Left ventricle myocardium superior (tissue), 1 donor: ENCODE results near the gene BCL2L14. TPM values are rescaled to one million over a fixed set of nuclear protein-coding genes. Genes with fewer than 3 reads are reported as not detected.
"Not testable (repeated sequence)": the region's sequence is repeated elsewhere in the genome, so short reads cannot be mapped to it uniquely, and the experiment has no call there.

ENCODE experiments used
- ATAC-seq: fragments of 200-7000 bp; cut with Tn5 transposase; one replicate; pipeline ENCODE4 v1.9.1; 2020; ENCODE audit warnings: mild to moderate bottlenecking, moderate library complexity
- DNase-seq: peaks from one replicate; pipeline ENCODE4 v3.0.0-alpha.2; 2020
- intact Hi-C: fragments of 100-400 bp; cut with micrococcal nuclease; formaldehyde crosslinking; loops from one replicate; pipeline ENCODE4 v1.11.0; 2022
- total RNA-seq: library from RNA; stranded (reverse); fragmentation: NEBNext Ultra II Directional; extraction: Animal tissue kit (Norgen Biotek cat#: 25700); gene quantifications from one replicate; pipeline ENCODE4 v1.2.1, GENCODE V29; 2021
- donor health status: DM: no; HTN: yes; CAD: no; lungs with severe emphysema.

Gene BCL2L14
- total RNA-seq, 1 donor from 2014 or later, result not detected

- intact Hi-C loops, result no loop called here
- no peak for ATAC-seq
- DNase-seq, result no peak
Measured at GRCh38 chr12:12094481-12094880, 23.7 kb downstream of the BCL2L14 start.

- intact Hi-C loops, result no loop called here
- DNase-seq (no peak), ATAC-seq (no peak)
Measured at GRCh38 chr12:12095021-12095420, 24.3 kb downstream of the BCL2L14 start.

GRCh38 chr12:12097891-12098690 is 27.4 kb downstream of the BCL2L14 start:
- intact Hi-C loops, result no loop called here
- ATAC-seq (no peak), DNase-seq (no peak)

- intact Hi-C loops, result no loop called here
- DNase-seq, result no peak
- ATAC-seq, result no peak
Measured at GRCh38 chr12:12098691-12099015, 27.9 kb downstream of the BCL2L14 start.

- ATAC-seq (no peak), DNase-seq (no peak)
- intact Hi-C loops, result no loop called here
Measured at GRCh38 chr12:12099102-12099501, 28.4 kb downstream of the BCL2L14 start.

DNA sequence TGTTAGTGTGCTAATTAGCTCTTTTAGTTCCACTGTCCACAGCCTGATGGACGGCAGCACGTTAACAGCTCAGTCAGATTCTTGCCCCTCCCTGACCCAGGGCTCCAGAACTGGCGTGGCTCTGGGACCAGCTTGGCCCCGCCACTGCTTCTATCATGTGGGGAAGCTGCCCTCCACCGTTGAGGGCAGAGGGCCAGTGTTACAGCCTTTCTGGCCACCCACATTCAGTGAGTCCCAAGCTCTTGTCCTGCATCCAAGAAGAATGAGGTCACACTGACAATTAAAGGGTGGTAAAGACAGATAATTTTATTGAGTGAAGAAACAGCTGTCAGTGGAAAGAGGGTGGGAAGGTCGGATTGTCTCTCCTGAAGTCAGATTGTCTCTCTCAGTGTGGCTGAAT is 36.9 kb downstream of the BCL2L14 start:
- no peak for ATAC-seq
- intact Hi-C loops, result no loop called here
- DNase-seq, result no peak

DNA sequence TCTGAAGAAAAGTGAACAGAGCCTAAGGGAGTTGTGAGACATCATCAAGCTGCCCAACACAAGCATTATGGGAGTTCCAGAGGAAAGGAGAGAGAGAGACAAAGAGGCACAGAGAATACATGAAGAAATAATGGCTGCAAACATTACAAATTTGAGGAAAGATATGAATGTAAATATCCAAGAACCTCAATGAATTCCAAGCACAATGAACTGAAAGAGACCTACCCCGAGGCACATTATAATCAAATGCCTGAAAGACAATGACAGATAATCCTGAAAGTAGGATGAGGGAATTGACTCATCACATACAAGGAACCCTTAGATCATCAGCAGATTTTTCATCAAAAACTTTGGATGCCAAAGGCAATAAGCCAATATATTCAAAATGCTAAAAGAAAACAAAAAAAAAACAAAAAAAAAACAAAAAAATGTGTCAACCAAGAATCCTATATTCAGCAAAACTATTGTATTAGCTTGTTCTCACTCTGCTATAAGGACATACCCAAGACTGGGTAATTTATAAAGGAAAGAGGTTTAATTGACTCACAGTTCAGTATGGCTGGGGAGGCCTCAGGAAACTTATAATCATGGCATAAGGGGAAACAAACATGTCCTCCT is 37.8 kb downstream of the BCL2L14 start:
- ATAC-seq (no peak), DNase-seq (no peak)
- intact Hi-C loops, result no loop called here

DNA sequence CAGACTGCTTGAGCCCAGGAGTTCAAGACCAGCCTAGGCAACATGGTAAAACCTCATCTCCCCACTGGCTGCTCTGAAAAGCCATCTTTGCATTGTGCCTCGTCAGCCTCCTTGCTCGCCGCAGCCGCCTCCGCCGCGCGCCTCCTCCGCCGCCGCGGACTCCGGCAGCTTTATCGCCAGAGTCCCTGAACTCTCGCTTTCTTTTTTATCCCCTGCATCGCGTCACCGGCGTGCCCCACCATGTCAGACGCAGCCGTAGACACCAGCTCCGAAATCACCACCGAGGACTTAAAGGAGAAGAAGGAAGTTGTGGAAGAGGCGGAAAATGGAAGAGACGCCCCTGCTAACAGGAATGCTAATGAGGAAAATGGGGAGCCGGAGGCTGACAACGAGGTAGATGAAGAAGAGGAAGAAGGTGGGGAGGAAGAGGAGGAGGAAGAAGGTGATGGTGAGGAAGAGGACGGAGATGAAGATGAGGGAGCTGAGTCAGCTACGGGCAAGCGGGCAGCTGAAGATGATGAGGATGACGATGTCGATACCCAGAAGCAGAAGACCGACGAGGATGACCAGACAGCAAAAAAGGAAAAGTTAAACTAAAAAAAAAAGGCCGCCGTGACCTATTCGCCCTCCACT is 40.3 kb downstream of the BCL2L14 start:
- DNase-seq, intact Hi-C loops: not testable (repeated sequence)

DNA sequence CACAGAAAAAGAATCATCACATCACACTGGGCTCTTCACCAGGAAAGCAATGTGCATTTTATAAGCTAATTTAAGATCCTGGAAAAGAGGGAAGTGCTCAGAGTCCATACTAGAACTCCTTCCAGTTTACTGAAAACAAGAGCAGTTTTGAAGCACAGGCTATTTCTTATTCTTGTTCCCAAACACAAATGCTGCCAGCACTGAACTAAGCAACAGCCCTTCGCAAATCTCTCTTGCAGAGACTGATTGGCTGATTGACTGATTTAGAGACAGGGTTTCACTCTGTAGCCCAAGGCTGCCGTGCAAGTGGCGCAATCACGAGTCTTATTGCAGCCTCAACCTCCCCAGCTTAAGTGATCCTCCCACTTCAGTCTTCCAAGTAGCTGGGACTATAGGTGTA is 44.8 kb downstream of the BCL2L14 start:
- ATAC-seq (no peak), DNase-seq (no peak)
- intact Hi-C loops, result no loop called here

More for the DNA sequence above, 40.3 kb downstream of the BCL2L14 start:
- ATAC-seq, result not testable (repeated sequence)

DNA sequence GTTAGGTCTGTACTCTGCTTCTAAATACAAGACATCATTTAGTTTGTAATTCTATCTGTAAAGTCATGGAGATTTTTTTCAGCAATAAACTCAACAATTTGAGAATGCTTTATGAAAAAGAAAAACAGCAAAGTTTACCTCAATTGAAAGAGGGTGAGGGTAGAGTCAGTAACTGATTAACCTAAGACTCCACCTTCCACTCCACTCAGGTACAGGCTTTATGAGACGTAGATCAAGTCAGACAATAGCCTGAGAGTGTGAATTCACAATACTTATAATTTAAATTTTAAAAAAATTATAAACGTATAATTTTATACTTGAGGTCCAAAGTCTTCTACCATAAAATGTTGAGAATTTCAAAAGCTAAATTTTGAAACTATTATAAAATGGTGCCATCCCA is 45.9 kb downstream of the BCL2L14 start:
- intact Hi-C loops, result no loop called here
- ATAC-seq (no peak), DNase-seq (no peak)

GRCh38 chr12:12121061-12121460 is 50.3 kb downstream of the BCL2L14 start:
- DNase-seq, result no peak
- no peak for ATAC-seq
- intact Hi-C loops, result no loop called here

DNA sequence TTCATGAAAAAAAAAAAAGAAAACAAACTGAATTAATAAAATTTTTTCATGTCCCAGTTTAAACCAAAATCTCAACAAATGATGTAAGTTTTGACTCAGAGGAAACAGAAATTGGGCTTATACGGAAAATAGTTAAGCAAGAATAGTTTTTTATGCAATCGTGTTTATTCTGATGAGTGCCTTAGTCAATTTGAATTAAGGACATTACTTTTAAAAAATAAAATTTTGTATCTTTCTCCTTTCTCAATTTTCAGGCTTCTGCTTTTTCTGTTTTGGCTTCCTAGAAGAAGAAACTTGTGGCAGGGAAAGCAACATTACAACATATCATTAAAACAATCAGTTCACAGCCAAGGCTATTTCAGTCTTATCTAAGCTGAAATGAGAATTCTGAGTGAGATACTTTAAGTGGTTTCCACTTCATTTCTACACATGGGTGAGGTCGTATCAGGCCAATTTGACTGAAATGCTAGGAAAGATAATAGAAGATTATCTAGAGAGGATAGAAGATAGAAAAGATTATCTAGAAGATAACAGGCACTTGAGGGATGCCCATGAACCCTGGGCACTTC is 52.4 kb downstream of the BCL2L14 start:
- DNase-seq, result no peak
- ATAC-seq, result no peak
- intact Hi-C loops, result no loop called here

DNA sequence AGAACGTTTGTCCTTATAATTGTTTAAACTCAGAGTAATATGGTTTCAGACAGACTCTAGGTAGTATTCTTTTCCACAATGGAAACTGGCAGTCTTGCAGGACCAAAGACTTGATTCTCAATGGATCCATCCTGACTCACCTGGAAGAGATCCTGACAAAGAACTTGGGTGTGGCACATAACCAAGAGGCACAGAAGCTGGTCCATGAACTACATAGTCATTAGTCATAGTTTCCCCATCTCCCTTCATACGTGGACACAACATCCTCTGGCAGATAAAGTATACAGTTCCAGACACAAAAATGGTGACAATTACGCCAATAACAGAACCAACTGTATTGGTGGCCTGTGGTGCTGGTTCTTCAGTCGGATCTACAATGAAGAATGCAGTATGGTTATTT is 55.8 kb downstream of the BCL2L14 start:
- DNase-seq (no peak), ATAC-seq (no peak)
- intact Hi-C loops, result no loop called here

DNA sequence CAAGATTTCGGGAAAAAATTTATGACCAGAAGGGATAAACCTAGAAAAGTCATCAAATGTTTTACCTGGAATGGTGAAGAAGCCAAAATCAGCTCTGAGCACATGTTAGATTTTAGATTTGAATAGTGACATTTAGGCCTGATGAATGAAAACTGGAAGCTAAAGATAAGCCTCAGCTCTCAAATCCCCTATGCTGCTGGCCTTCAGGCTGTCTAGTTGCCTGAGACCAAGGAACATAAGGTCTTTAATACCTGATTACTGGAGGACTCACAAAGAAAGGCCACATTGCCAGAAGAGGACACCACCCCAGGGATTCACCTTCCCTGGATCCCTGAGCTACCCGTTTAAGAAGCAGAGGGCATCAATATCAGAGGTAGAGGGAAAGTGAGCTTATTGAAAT is 56.6 kb downstream of the BCL2L14 start:
- intact Hi-C loops, result no loop called here
- ATAC-seq (no peak), DNase-seq (no peak)

- intact Hi-C loops, result no loop called here
- DNase-seq (no peak), ATAC-seq (no peak)
Measured at GRCh38 chr12:12128670-12129069, 57.9 kb downstream of the BCL2L14 start.

DNA sequence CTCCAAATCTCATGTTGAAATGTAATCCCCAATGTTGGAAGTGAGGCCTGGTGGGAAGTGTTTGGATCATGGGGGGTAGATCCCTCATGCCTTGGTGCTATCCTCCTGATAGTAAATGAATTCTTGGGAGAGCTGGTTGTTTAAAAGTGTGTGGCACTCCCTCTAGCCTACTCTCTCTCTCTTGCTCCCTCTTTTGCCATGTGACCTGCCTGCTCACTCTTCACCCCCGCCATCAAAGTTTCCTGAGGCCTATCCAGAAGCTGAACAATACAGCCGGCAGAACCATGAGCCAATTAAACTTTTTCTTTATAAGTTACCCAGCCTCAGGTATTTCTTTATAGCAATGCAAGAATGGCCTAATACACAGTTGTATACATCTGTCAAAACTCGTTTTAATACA is 62.5 kb downstream of the BCL2L14 start:
- intact Hi-C loops, result no loop called here
- ATAC-seq (no peak), DNase-seq (no peak)

DNA sequence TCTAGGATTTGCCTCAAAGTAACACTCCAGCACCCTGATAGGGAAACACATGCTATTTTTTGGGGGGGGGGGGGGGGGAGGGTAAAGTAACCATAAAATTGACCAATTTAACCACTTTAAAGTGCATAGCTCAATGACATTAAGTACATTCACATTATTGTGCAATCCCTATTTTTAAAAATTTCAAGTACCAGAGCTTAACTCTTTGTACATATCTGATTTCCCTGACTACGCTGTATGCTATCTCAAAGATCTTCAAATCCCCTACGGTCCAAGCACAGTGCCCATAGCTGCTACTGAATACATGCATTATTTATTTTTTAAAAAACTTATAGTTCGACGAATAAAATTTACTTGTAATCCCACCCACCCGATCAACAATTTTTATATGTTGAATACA is 63.0 kb downstream of the BCL2L14 start:
- intact Hi-C loops, result no loop called here
- ATAC-seq (no peak), DNase-seq (no peak)

GRCh38 chr12:12138203-12139154 is 67.7 kb downstream of the BCL2L14 start:
- intact Hi-C loops, result no loop called here
- DNase-seq (no peak), ATAC-seq (no peak)

DNA sequence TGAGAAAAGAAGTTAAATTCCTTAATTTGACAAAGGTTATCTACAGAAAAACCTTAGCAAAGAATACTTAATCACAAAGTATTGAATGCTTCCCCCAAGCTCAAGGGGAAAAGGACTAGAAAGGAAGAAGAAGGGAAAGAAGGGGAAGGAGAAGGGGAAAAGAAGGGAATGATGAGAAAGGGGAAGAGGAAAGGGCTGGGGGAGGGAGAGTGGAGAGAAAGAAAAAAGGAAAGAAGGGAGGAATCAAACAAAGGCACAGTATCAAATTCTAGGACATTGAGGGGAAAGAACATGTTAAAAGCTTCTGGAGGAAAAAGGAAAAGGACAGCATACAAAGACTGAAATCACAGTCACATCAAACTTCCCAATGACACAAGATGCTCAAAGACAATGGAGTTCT is 70.3 kb downstream of the BCL2L14 start:
- DNase-seq, result no peak
- ATAC-seq, result no peak
- intact Hi-C loops, result no loop called here
